Aorta (tissue), 5 donors: ENCODE data around the gene LCNL1. TPM values are rescaled to one million over a fixed set of nuclear protein-coding genes. Genes with fewer than 3 reads are reported as not detected.

ENCODE experiments used
- ATAC-seq: fragments of 200-7000 bp; cut with Tn5 transposase; one replicate; pipeline ENCODE4 v1.9.1; 2022; ENCODE audit warnings: moderate library complexity; ENCODE audit not compliant: low FRiP score
- DNase-seq, 2 donors: peaks; one replicate each; pipeline ENCODE4 v3.0.0-alpha.2; 2020
- H3K27ac ChIP-seq, 2 donors: one replicate each; pipeline ENCODE4 v1.5.1; 2013; ENCODE audit warnings: low read length in 2 of 2, mild to moderate bottlenecking in 2 of 2, moderate library complexity in 2 of 2, control low read depth in 1 of 2, inconsistent platforms in 1 of 2, low read depth in 1 of 2
- H3K27me3 ChIP-seq, 2 donors: one replicate each; pipeline ENCODE4 v1.6.1; 2013; ENCODE audit warnings: control low read depth in 1 of 2, low read length in 1 of 2, mild to moderate bottlenecking in 1 of 2, moderate library complexity in 1 of 2; ENCODE audit not compliant: insufficient read depth in 2 of 2, control insufficient read depth in 1 of 2
- H3K36me3 ChIP-seq, 2 donors: one replicate each; pipeline ENCODE4 v1.6.1; 2013; ENCODE audit warnings: control low read depth in 1 of 2, low read length in 1 of 2, mild to moderate bottlenecking in 1 of 2; ENCODE audit not compliant: insufficient read depth in 2 of 2, control insufficient read depth in 1 of 2
- H3K4me1 ChIP-seq, 2 donors: one replicate each; pipeline ENCODE4 v1.6.1; 2013; ENCODE audit warnings: low read length in 2 of 2, control low read depth in 1 of 2, mild to moderate bottlenecking in 1 of 2, moderate library complexity in 1 of 2; ENCODE audit not compliant: insufficient read depth in 2 of 2, control insufficient read depth in 1 of 2
- H3K4me3 ChIP-seq, 2 donors: one replicate each; pipeline ENCODE4 v1.5.1; 2013; ENCODE audit warnings: low read length in 2 of 2, control low read depth in 1 of 2, mild to moderate bottlenecking in 1 of 2
- H3K9me3 ChIP-seq: one replicate; pipeline ENCODE4 v1.6.1; 2013; ENCODE audit warnings: mild to moderate bottlenecking, low read length; ENCODE audit not compliant: control insufficient read depth
- WGBS, 2 donors: extraction: QIAGEN DNeasy Blood & Tissue Kit; methylation state at CpG; one replicate each; pipeline ENCODE4 v1.1.7; 2013; 5-methylcytosine and 5-hydroxymethylcytosine counted together
- intact Hi-C, 2 donors: fragments of 100-400 bp; cut with DNase I; formaldehyde crosslinking; loops; one replicate each; pipeline versions ENCODE4 v1.14.2 to v1.15.0; 2022
- polyA plus RNA-seq, 2 donors: library from polyadenylated mRNA; stranded (reverse); fragments of 200-250 nt; gene quantifications; one replicate each; pipeline ENCODE4 v1.2.3, GENCODE V29; 2013
- total RNA-seq, 2 donors: library from RNA; stranded (reverse); fragmentation: NEBNext Ultra II Directional; extraction: Animal tissue kit (Norgen Biotek cat#: 25700); gene quantifications; one replicate each; pipeline ENCODE4 v1.2.1, GENCODE V29; 2021
- donor health status: healthy with polysubstance abuse.
- donor health status: Bipolar disorder and iron deficiency.
- donor health status: DM: no; HTN: no; CAD: no.
- donor health status: DM: no; HTN: no; CAD: no.
- donor health status: DM: yes; HTN: yes; CAD: no.

LCNL1 gene
- total and polyA plus RNA-seq, 4 donors: 0.15 to 1.1 (median 0.36) TPM; not detected in 1

DNA sequence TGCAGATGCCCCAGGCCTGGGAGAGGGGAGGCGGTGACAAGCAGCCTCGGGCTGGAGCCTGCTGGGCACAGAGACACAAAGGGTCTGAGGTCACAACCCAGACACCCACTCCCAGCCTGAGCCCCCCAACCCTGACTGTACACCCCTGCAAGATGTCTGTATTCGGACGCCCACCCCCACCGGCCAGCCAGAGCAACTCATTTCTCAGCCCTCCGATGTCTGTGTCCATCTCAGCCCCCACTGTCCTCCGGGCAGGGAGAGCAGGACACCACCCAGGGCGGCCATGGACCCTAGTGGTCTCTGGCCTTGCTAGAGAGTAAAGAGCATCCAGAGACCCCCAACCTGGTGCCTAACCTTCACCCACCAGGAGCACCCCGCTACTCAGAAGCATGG, 26.9 kb upstream of the LCNL1 start:
- Histone ChIP-seq H3K4me3 (no peak overlapping the region), H3K4me1 (no peaks in the 10 kb centered on the region), H3K27ac (no peak overlapping the region), H3K9me3 (no peaks in the 10 kb centered on the region), H3K36me3 (no peaks in the 10 kb centered on the region), H3K27me3 (no peaks in the 10 kb centered on the region)
- WGBS, 2 donors: 97 to 98% methylated on average over 9 of the region's 9 CpGs
- no peak for ATAC-seq
- intact Hi-C loops: loop anchor here in 1 of 2 donors (2.0 kb wide), 1 partner anchor 41 kb away; the partner anchor contains the start of gene CLIC3
- DNase-seq: no peak

DNA sequence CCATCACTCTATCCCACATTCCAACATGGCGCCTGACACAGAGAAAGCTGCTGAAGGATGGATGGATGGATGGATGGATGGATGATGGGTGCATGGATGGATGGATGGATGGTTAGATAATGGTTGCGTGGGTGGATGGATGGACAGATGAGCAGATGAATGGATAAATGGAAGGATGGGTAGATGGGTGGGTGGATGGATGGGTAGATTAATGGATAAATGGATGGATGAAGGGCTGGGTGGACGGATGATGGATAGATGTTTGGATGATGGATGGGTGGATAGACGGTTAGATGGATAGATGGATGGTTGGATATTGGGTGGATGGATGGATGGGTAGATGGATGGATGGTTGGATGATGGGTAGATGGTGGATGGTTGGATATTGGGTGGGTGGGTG, 26.2 kb upstream of the LCNL1 start:
- no peaks in the 10 kb centered on the region for H3K27me3 ChIP-seq
- no peaks in the 10 kb centered on the region for H3K9me3 ChIP-seq
- H3K4me3 ChIP-seq: no peak overlapping the region
- H3K36me3 ChIP-seq: no peaks in the 10 kb centered on the region
- ATAC-seq (no peak), DNase-seq (no peak)
- H3K4me1 ChIP-seq: no peaks in the 10 kb centered on the region
- 96 to 100% methylated on average over 4 of the region's 4 CpGs for whole genome bisulfite sequencing, 2 donors
- H3K27ac ChIP-seq: no peak overlapping the region
- intact Hi-C loops: no loop called here

DNA sequence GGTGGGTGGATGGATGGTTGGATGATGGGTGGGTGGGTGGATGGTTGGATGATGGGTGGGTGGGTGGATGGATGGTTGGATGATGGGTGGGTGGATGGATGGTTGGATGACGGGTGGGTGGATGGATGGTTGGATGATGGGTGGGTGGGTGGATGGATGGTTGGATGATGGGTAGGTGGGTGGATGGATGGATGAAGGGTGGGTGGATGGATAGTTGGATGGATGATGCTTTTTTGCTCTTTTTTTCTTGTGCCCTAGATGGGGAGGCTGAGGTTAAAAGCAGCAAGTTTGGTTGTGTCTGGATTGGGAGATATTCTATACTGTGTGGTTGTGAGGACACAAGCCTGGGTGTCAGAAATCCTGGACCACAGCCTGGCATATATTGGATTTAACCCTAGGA, 25.3 kb upstream of the LCNL1 start:
- no peaks in the 10 kb centered on the region for H3K36me3 ChIP-seq
- no peaks in the 10 kb centered on the region for H3K27me3 ChIP-seq
- DNase-seq: no peak
- ATAC-seq: no peak
- H3K4me1 ChIP-seq: no peaks in the 10 kb centered on the region
- H3K9me3 ChIP-seq: no peaks in the 10 kb centered on the region
- 100% methylated on average over 1 of the region's 1 CpG for WGBS, 2 donors
- H3K4me3 ChIP-seq: no peak overlapping the region
- no peak overlapping the region for H3K27ac ChIP-seq
- intact Hi-C loops: no loop called here

DNA sequence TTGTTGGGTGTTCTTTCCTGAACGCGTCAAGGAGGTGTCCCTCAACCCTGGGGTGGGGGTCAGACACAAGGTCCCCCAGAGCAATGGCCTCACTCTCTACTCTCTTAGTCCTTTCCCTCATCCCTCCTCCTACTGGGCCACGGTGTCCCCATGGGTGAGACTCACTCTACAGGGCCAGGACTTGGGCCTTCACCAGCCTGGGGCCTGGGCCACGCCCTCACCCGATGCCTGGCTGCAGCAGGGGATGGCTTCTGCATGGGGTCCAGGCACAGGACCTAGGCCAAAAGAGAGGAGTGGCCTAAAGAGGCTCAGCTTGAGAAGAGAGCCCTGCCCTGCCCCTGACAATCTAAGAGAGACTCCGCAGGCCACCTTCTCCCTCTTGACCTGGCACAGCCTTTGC, 24.9 kb upstream of the LCNL1 start:
- Histone ChIP-seq H3K4me1 (no peaks in the 10 kb centered on the region), H3K9me3 (no peaks in the 10 kb centered on the region), H3K27ac (no peak overlapping the region), H3K36me3 (no peaks in the 10 kb centered on the region), H3K4me3 (no peak overlapping the region), H3K27me3 (no peaks in the 10 kb centered on the region)
- DNase-seq: no peak
- ATAC-seq: no peak
- intact Hi-C loops: no loop called here
- 92 to 95% methylated on average over 6 of the region's 6 CpGs for WGBS, 2 donors

DNA sequence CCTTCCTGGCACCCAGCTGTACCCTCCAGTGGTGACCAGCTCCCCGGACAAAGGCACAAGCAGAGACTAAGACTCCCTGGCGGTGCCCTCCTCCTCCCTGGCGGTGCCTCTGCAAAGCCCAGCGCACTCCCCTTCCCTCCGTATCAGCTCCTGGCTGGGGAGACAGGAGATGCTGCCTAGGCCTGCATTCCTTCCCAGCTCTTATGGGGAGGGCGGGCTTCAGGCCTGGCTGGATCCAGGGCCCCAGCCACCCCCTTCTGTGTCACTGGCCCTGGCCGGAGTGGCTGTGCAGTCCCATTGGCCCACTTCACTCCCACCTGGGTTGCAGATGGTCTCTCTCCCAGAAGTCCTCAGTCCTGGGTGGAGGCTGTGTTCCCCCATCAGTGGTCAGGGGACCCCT, 24.3 kb upstream of the LCNL1 start:
- no peak for DNase-seq
- ATAC-seq: no peak
- no peaks in the 10 kb centered on the region for H3K36me3 ChIP-seq
- H3K9me3 ChIP-seq: no peaks in the 10 kb centered on the region
- 90 to 98% methylated on average over 7 of the region's 7 CpGs for WGBS, 2 donors
- H3K27ac ChIP-seq: no peak overlapping the region
- no peak overlapping the region for H3K4me3 ChIP-seq
- no peaks in the 10 kb centered on the region for H3K27me3 ChIP-seq
- no peaks in the 10 kb centered on the region for H3K4me1 ChIP-seq
- intact Hi-C loops: no loop called here

GRCh38 chr9:136958898-136959850, 23.6 kb upstream of the LCNL1 start:
- H3K36me3 ChIP-seq: no peaks in the 10 kb centered on the region
- no peak overlapping the region for H3K4me3 ChIP-seq
- DNase-seq (no peak), ATAC-seq (no peak)
- no peaks in the 10 kb centered on the region for H3K4me1 ChIP-seq
- H3K27me3 ChIP-seq: no peaks in the 10 kb centered on the region
- WGBS, 2 donors: 93 to 94% methylated on average over 27 to 28 of the region's 28 CpGs
- no peaks in the 10 kb centered on the region for H3K9me3 ChIP-seq
- intact Hi-C loops: no loop called here
- no peak overlapping the region for H3K27ac ChIP-seq

DNA sequence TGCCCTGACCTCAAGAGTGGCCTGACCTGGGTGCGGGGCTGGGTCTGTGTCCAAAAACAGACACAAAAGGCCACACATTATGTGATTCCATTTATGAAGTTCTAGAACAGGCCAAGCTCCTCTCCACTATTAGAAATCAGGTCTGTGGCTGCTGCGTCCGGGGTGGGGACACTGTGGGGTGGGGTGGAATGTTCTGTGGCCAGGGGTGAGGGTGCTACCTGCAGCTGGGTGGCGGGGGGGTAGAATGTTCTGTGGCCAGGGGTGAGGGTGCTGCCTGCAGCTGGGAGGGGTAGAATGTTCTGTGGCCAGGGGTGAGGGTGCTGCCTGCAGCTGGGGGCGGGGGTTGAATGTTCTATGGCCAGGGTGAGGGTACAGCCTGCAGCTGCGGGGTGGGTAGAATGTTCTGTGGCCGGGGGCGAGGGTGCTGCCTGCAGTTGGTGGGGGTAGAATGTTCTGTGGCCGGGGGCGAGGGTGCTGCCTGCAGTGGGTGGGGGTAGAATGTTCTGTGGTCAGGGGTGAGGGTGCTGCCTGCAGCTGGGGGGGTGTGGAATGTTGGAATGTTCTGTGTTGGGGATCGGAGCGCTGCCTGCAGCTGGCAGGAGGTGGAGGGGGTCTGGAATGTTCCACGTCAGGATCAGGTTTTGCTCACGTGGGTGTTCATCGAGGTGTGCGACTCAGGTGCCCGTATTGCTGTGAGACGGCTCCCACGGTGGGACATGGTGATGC, 22.4 kb upstream of the LCNL1 start:
- 84 to 87% methylated on average over 19 of the region's 19 CpGs for whole genome bisulfite sequencing, 2 donors
- Histone ChIP-seq H3K4me3 (no peak overlapping the region), H3K27ac (no peak overlapping the region), H3K9me3 (no peaks in the 10 kb centered on the region), H3K4me1 (no peaks in the 10 kb centered on the region), H3K36me3 (no peaks in the 10 kb centered on the region), H3K27me3 (no peaks in the 10 kb centered on the region)
- no peak for ATAC-seq
- intact Hi-C loops: no loop called here
- no peak for DNase-seq

- no peak overlapping the region for H3K4me3 ChIP-seq
- H3K36me3 ChIP-seq: no peaks in the 10 kb centered on the region
- no peaks in the 10 kb centered on the region for H3K9me3 ChIP-seq
- intact Hi-C loops: no loop called here
- no peaks in the 10 kb centered on the region for H3K4me1 ChIP-seq
- ATAC-seq (no peak), DNase-seq (no peak)
- H3K27me3 ChIP-seq: no peaks in the 10 kb centered on the region
- H3K27ac ChIP-seq: no peak overlapping the region
- WGBS, 2 donors: 69 to 73% methylated on average over 15 of the region's 15 CpGs
Observed at GRCh38 chr9:136960938-136961275, 21.9 kb upstream of the LCNL1 start.
